Parathyroid adenoma (tissue), 2 donors: Measurements from ENCODE around the gene EIF4E3.

Experiments used
- H2AFZ ChIP-seq: fragments of 300-600 bp; sonication (generic); one replicate; pipeline ENCODE4 v1.7.0; 2017; ENCODE audit warnings: antibody characterized with exemption, mild to moderate bottlenecking
- H3K27ac ChIP-seq: fragments of 300-600 bp; sonication (generic); one replicate; pipeline ENCODE4 v1.7.0; 2017
- H3K27me3 ChIP-seq: fragments of 300-600 bp; sonication (generic); one replicate; pipeline ENCODE4 v1.7.0; 2017; ENCODE audit warnings: low read length; ENCODE audit not compliant: control insufficient read depth, insufficient read depth
- H3K36me3 ChIP-seq: fragments of 300-600 bp; sonication (generic); one replicate; pipeline ENCODE4 v1.7.0; 2017; ENCODE audit warnings: low read length; ENCODE audit not compliant: control insufficient read depth, insufficient read depth
- H3K4me1 ChIP-seq: fragments of 300-600 bp; sonication (generic); one replicate; pipeline ENCODE4 v1.7.0; 2017; ENCODE audit warnings: control low read depth
- H3K4me2 ChIP-seq: fragments of 300-600 bp; sonication (generic); one replicate; pipeline ENCODE4 v1.7.0; 2017; ENCODE audit warnings: low read length
- H3K4me3 ChIP-seq: fragments of 300-600 bp; sonication (generic); one replicate; pipeline ENCODE4 v1.7.0; 2017; ENCODE audit warnings: low read depth, low read length
- H3K79me2 ChIP-seq: fragments of 300-600 bp; sonication (generic); one replicate; pipeline ENCODE4 v1.7.0; 2017; ENCODE audit warnings: control low read depth
- H3K9ac ChIP-seq: fragments of 300-600 bp; sonication (generic); one replicate; pipeline ENCODE4 v1.7.0; 2017; ENCODE audit warnings: mild to moderate bottlenecking
- H3K9me3 ChIP-seq: fragments of 300-600 bp; sonication (generic); one replicate; pipeline ENCODE4 v1.7.0; 2017; ENCODE audit warnings: low read length; ENCODE audit not compliant: control insufficient read depth
- TF ChIP-seq, protein P1 (sequence below): fragments of 300-600 bp; sonication (generic); IDR thresholded peaks from one replicate; pipeline ENCODE4 v1.7.0; 2017; ENCODE audit warnings: antibody characterized with exemption, mild to moderate bottlenecking
- donor health status: primary hyperparathyroidism.

EIF4E3 gene

DNA sequence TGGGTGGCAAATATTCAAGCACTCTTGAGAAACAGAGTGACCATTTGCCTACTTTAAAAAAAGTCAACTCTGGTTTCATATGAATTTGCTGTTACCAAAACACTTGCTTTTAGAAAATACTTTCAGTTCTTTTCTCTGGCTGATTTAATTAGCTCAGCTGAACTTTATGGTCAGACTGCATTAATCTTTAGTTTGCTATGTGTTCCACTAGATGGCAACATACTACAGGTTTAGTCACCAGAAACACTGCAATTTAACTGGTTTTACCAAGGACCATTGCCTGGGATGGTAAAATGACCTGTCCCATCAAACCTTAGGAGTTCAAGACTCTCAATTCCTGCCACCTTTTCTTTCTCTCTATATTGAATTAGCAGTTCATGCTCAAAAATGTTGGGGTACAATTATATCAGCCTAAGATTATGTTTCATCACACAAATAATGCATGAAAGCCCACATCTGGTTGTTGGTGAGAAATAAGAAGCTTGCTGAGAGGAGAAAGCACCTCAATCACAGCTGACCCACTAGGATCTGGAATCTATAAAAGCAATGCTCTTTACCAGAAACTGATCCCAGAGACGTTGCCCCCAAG, 14.2 kb downstream of the EIF4E3 start:
- Histone ChIP-seq H3K4me1 (peaks cover 14% of the 10 kb centered on the region), H3K79me2 (peaks cover 4% of the 10 kb centered on the region), H3K4me2 (no peak overlapping the region), H3K9me3 (no peaks in the 10 kb centered on the region), H3K27me3 (no peaks in the 10 kb centered on the region), H3K9ac (no peak overlapping the region), H3K4me3 (no peak overlapping the region), H3K36me3 (no peaks in the 10 kb centered on the region), H2AFZ (no peak overlapping the region), H3K27ac (no peak overlapping the region)
- TF ChIP-seq, protein P1, sequence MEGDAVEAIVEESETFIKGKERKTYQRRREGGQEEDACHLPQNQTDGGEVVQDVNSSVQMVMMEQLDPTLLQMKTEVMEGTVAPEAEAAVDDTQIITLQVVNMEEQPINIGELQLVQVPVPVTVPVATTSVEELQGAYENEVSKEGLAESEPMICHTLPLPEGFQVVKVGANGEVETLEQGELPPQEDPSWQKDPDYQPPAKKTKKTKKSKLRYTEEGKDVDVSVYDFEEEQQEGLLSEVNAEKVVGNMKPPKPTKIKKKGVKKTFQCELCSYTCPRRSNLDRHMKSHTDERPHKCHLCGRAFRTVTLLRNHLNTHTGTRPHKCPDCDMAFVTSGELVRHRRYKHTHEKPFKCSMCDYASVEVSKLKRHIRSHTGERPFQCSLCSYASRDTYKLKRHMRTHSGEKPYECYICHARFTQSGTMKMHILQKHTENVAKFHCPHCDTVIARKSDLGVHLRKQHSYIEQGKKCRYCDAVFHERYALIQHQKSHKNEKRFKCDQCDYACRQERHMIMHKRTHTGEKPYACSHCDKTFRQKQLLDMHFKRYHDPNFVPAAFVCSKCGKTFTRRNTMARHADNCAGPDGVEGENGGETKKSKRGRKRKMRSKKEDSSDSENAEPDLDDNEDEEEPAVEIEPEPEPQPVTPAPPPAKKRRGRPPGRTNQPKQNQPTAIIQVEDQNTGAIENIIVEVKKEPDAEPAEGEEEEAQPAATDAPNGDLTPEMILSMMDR: peak; percentile 66

DNA sequence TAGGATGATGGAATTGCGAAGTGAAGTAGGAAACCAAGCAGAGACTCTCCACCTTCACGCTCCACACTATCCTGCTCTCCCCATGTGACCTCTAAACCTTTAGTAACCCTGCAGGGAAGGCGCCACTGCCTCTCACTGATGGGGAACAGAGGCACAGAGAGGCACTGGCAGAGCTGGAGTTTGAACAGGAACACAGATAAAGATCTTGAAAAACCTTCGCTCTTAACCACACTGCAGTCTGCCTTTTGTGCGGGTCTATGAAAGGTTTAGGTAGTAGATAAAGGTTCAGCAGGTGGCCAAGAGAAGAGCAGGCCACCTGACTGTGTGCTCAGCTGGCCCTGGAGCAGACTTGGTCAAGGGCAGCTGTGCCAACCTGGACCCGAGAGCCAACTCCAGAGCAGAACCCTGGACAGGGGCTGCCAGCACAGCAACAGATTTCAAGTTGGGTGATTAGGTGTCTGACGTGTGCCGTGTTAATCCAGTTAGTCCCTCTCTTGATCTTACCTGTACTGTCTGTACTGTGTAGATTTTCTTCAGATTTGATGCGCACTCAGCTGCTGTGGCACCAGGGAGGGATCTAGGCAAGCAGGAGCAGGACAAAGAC, 15.2 kb downstream of the EIF4E3 start:
- Histone ChIP-seq H2AFZ (no peak overlapping the region), H3K4me3 (no peak overlapping the region), H3K4me2 (no peak overlapping the region), H3K9me3 (no peaks in the 10 kb centered on the region), H3K27ac (peak overlapping the region; percentile 51), H3K79me2 (peaks cover 4% of the 10 kb centered on the region), H3K4me1 (peaks cover 23% of the 10 kb centered on the region), H3K9ac (no peak overlapping the region), H3K27me3 (no peaks in the 10 kb centered on the region), H3K36me3 (no peaks in the 10 kb centered on the region)
- TF ChIP-seq, protein P1: no peak

DNA sequence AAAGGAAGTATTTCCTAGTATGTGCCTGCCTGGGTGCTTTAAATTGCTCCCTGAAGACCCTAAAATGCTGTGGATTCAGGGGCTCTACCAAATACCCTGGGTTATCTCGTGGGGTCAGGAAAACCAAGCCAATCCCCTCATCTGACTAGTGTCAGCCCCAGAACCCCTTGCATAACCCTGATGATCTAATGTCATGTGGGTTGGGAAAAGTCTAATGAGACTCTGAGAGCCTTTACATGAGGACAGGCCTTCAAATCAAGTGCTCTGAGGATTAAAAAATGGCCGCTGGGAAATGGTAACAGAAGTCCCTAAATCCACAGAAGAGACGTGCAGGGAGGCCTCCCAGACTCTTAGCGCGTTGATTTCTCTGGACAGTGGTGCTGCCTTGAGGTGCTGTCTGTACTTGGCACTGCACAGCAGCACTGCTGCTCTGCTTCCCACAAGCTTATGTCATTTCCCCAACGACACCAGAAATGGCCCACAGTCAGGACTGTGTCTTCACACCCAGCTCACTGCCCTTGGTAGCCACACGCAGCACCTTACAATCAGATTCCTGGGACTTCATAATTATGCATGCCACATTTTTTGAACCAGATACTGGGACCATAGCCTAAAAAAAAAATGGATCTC, 16.6 kb downstream of the EIF4E3 start:
- Histone ChIP-seq H3K27me3 (no peaks in the 10 kb centered on the region), H3K79me2 (peaks cover 4% of the 10 kb centered on the region), H3K4me2 (no peak overlapping the region), H3K4me1 (peaks cover 27% of the 10 kb centered on the region), H3K4me3 (no peak overlapping the region), H3K27ac (no peak overlapping the region), H3K9ac (no peak overlapping the region), H3K36me3 (no peaks in the 10 kb centered on the region), H2AFZ (no peak overlapping the region), H3K9me3 (no peaks in the 10 kb centered on the region)
- TF ChIP-seq, protein P1: no peak

DNA sequence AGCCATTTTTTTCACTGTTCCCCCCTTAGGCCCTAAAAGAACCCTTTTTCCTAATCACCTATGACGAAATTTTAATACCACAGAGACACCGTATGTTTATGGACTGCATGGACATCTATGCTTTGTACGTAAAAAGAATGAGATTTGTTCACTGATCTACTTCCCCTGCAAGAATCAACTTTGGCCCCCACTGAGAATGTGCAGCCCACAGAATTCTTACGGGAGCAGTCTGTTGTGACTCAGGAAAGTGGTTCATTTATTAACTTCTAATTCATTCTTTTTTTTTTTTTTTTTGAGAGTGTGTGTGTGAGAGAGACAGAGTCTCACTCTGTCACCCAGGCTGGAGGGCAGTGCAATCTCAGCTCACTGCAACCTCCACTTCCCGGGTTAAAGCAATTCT, 17.6 kb downstream of the EIF4E3 start:
- no peaks in the 10 kb centered on the region for H3K27me3 ChIP-seq
- no peak overlapping the region for H2AFZ ChIP-seq
- H3K4me2 ChIP-seq: no peak overlapping the region
- no peaks in the 10 kb centered on the region for H3K9me3 ChIP-seq
- no peaks in the 10 kb centered on the region for H3K79me2 ChIP-seq
- H3K4me1 ChIP-seq: peaks cover 31% of the 10 kb centered on the region
- TF ChIP-seq, protein P1: no peak
- no peak overlapping the region for H3K9ac ChIP-seq
- H3K27ac ChIP-seq: no peak overlapping the region
- no peak overlapping the region for H3K4me3 ChIP-seq
- no peaks in the 10 kb centered on the region for H3K36me3 ChIP-seq
